Measurements from ENCODE around the gene NUP58. TPM values are rescaled to one million over a fixed set of nuclear protein-coding genes. Genes with fewer than 3 reads are reported as not detected.

Gene NUP58
- 24.6 and 24.9 TPM in 2 replicates for total RNA-seq

GRCh38 chr13:25301347-25302113 lies at the start of gene NUP58:
NUP58 (plus strand) TSS chr13:25301625; CDS start chr13:25301774, 149 bp downstream.

DNA sequence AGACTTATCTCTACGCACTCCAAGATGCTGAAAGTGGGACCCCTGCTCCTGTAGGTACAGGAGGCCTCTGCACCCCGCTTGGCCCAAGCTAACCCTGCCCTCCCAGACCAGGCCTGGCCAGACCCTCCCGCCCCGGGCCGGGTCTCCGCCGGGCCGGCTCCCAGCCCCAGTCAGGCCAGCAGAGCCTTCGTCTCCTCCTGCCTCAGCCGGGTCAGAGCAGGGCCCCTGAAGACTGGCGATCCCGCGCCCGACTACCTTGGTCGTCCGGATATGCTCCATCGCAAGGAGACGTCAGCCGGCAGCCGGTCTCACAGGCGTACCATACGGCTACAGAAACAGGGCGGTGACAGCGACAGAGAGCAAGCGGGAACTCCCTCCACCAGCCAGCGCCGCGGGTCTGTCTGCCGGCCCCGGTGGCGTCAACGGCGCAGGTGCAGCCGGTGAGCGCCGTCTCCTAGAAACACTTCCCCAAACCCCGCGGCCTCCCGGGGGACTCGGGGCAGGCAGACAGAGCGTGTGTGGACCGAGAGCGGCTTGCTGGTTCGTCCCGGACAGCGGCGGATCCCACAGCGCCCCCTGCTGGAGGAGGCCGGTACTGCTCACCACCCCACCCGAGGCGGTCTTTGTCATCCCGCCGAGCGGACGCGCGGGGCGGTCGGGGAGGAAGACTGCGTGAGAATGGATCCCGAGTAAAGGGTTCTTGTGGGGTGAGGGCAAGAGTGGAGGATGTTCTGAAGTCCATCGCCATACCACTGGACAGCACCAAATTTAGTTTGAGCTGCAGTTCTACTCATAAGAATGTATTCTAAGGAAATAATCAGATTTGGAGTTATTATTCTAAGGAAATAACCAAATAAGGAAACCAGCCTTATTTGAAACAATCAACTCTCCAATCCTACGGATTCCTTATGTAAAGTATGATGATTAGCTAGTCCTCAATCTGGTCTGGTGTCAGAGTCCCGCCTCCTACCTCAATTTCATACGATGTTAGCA lies 14.2 kb upstream of the NUP58 start, which contains the start of gene MTMR6:
MTMR6 (minus strand) TSS at position 520 of the 993 bp plus-strand sequence; CDS start at position 279, 241 bp downstream.

DNA sequence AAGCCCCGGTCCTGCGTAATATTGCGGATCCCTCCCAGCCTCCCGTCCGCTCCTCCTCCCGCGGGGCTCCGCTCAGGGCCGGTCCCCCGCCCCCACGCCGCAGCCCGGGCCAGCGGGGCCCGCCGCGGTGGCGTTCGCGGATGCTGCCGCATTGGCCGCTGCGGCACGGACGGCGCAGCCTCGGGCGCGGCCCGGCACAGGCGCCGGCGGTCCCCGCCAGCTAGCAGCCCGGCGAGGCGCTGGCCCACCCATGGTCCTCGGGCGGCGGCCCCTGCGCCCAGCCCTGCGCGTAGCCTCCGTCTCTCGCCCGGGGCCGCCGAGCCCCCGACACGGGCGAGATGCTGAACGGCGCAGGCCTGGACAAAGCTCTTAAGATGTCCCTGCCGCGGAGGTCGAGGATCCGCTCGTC lies 70.5 kb downstream of the NUP58 start, which contains the start of gene ATP8A2:
ATP8A2 (plus strand) TSS at position 100 of the 409 bp plus-strand sequence; CDS start at position 339, 239 bp downstream.

Other genes starting within 250 kb of the NUP58 start
- under 0.01 and 0.17 TPM in 2 replicates for gene PABPC3, start 205.5 kb upstream of the NUP58 start, total RNA-seq
- gene AMER2, start 129.3 kb upstream of the NUP58 start, total RNA-seq, result not detected in 2 replicates
- 13.3 and 16.2 TPM in 2 replicates for gene MTMR6, start 14.1 kb upstream of the NUP58 start, total RNA-seq
- gene ATP8A2, start 70.3 kb downstream of the NUP58 start, total RNA-seq, result under 0.01 and 0.09 TPM in 2 replicates